ENCODE measurements around the gene CTSH.

The CTSH gene

GRCh38 chr15:78944669-78945407 lies at the start of gene CTSH:
Gene CTSH, minus strand, starts transcription at chr15:78945046. Its CDS starts 65 bp downstream, at chr15:78944981.
- DNase-seq: peak; percentile 56

- no peak for DNase-seq
Measured at GRCh38 chr15:78993931-78994530, 49.2 kb upstream of the CTSH start.

GRCh38 chr15:78993257-78993930 lies 48.5 kb upstream of the CTSH start:
- DNase-seq: no peak

GRCh38 chr15:78992416-78993256 lies 47.8 kb upstream of the CTSH start:
- DNase-seq: no peak

GRCh38 chr15:78991879-78992278 lies 47.0 kb upstream of the CTSH start:
- DNase-seq: no peak

- DNase-seq: no peak
Measured at GRCh38 chr15:78991476-78991875, 46.6 kb upstream of the CTSH start.

GRCh38 chr15:78990278-78990677 lies 45.4 kb upstream of the CTSH start:
- no peak for DNase-seq

- DNase-seq: no peak
Measured at GRCh38 chr15:78989701-78990240, 44.9 kb upstream of the CTSH start.

- no peak for DNase-seq
Measured at GRCh38 chr15:78988361-78988911, 43.6 kb upstream of the CTSH start.

- no peak for DNase-seq
Measured at GRCh38 chr15:78987556-78988360, 42.9 kb upstream of the CTSH start.

GRCh38 chr15:78985859-78986475 lies 41.1 kb upstream of the CTSH start:
- DNase-seq: no peak

- no peak for DNase-seq
Measured at GRCh38 chr15:78984041-78984440, 39.2 kb upstream of the CTSH start.

GRCh38 chr15:78983146-78983918 lies 38.5 kb upstream of the CTSH start:
- DNase-seq: no peak

GRCh38 chr15:78982736-78983135 lies 37.9 kb upstream of the CTSH start:
- DNase-seq: no peak

GRCh38 chr15:78981532-78982313 lies 36.9 kb upstream of the CTSH start:
- no peak for DNase-seq

GRCh38 chr15:78979456-78980320 lies 34.8 kb upstream of the CTSH start:
- DNase-seq: no peak

GRCh38 chr15:78978601-78979179 lies 33.8 kb upstream of the CTSH start:
- no peak for DNase-seq

Data from activated CD4-positive, alpha-beta T cell treated with anti-CD3 and anti-CD28 coated beads for 1 hour (primary cell).